GM21381 (cell line): Measurements from ENCODE around the gene INPP5A.

Experiments used
- ATAC-seq: cut with Tn5 transposase; IDR thresholded peaks from one replicate; pipeline ENCODE4 v1.9.1; 2021; ENCODE audit warnings: mild to moderate bottlenecking, moderate library complexity; ENCODE audit not compliant: unreplicated experiment

Gene INPP5A

DNA sequence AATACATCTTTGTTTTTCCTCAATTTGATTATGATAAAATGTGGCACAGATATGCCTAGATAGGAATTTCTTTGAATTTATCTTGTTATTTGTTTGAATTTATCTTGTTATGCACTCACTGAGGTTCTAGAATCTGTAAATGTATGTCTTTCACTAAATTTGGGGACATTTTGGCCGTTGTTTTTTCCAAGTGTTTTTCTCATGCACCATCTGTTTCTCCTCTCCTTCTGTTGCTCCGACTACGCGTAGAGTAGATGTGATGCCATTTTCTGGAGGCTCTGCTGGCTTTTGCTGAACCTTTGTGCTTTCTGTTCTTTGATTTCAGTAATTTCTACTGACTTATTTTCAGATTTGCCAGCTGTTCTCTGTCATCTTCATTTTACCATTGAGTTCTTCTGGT lies 101.9 kb downstream of the INPP5A start:
- ATAC-seq: no peak

DNA sequence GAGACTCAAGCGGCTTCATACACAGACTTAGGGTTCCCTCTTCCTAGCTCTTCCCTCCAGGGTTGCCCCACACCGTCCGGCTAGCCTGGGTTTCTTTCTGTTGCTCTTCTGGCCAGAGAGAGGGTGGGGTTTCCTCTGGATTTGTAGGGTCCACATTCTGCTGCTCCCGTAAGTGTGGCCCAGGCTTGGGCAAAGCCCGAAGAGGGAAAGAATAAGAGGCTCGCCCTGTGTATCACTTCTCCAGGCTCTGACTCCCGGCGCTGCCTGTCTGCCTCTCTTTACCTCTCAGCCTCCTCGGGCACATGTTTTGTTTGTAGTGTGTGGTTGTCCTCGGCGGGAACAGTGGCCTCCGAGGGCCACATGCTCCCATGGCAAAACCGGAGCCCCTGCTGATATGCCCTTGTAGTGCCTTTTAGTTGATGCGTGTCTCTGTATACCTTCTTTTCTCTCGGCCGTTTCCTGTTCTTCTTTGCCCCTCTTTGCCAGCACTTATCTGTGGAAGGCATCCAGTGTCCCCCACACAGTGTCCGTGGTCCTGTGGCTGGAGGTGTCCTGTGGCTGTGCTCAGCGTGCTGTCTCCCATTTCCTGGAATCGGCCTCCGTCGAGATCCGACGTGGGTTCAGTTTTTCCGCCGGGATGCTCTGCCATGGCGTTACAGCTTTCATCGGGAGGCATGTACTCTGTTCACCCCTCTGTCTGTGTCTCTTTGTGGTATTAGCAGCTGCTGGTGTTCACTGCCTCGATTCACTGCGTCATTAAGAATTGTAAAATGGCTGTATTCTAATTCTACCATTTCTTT lies 102.9 kb downstream of the INPP5A start:
- no peak for ATAC-seq

DNA sequence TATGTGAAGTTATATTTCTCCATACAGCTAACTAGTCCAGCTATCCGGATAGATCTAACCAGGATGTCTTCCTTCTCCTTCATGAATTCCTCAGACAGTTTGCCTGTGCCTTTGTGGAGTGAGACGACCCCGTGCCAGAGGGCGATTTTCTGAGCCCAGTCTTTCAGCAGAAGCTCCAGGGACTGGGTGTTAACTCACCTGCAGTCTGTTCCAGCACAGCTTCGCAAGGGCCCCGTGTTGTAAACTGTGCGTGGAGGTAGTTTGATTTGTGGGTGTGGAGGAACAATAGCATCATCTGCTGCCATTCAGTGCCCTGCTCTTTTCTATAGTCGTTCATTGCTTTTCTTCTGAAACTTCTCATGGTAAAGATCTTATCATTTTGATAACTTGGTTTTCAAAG lies 103.8 kb downstream of the INPP5A start:
- ATAC-seq: no peak

DNA sequence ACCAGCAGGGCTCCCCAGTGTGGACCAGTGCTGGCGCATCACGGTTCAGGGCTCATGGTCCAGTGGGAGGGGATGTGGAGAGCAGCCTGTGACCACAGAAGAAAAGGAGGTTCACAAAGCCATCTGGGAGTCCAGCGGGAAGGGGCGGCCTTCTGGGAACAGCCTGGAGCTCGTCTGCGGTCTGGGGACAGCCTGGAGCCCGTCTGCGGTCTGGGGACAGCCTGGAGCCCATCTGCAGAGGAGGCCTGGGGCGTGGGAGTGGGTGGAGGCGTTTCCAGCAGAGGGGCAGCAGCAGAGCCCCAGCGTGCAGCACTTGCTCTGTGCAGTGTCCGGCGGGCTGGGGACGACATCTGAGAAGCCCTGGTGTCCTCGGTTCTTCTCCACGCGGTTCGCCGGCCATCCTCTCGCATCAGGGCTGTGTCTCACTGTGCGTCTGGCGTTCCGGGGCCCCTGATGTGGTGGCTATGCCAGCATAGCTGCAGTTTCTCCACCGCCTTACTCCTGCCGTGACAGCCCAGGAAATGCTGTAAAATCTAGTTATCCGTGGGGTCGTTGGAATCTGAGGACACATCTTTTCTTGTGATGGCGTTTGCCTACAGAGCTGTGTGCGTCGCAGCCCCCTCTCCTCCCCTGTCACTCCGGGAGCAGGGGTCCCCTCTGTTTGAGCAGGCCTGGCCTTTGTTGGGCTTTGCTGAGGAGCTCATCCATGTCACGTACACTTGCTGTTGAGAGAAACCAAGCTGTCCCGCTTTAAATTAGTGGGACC lies 104.6 kb downstream of the INPP5A start:
- ATAC-seq: no peak

DNA sequence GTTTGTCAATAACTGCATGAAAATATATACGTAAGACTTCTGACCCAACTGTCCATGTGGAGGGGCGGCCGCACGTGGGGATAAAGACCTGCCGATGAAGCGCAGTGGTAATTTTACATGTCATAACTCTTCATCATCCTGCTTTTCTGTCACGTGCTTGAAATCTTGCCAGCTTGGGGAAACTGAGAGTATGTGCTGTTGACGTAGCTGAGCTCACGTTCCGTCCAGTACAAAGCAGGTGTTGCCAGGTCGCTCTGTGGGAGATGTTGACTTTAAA lies 105.1 kb downstream of the INPP5A start:
- no peak for ATAC-seq

DNA sequence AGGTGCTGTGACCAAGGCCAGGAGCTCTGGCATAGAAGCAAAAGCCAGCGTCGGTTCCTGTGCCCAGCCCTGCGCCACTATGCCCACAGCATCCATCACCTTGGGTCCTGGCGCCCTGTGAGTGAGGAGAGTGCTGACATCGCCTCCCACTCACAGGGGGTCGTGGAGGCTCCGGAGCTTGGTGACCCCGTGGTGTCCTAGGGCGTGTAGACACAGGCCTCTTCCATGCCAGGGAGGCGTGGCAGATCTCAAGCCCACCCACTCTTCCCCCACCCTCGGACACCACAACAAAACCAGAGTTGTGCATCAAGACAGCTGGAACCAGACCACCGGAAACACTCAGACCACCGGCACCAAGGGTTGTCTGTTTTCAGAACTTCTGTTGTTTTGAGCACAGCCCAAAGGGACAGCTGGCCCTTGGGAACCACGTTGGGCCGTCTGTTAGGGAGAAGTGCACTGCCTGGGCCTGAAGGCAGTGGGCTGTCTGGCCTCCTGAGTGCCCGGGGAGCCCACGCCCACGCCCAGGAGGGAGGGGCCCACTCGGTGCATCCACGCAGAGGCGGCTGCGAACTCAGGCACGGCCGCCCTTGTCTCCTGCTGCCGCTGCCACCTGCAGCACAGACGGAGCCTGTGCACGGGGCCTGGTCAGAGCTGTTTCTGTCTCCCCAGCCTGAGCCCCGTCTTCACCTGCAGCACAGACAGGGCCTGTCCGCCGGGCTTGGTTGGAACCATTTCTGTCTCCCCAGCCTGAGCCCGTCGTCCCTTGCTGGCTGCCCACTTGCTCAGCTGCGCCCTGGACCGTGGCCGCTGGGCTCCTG lies 106.3 kb downstream of the INPP5A start:
- no peak for ATAC-seq

DNA sequence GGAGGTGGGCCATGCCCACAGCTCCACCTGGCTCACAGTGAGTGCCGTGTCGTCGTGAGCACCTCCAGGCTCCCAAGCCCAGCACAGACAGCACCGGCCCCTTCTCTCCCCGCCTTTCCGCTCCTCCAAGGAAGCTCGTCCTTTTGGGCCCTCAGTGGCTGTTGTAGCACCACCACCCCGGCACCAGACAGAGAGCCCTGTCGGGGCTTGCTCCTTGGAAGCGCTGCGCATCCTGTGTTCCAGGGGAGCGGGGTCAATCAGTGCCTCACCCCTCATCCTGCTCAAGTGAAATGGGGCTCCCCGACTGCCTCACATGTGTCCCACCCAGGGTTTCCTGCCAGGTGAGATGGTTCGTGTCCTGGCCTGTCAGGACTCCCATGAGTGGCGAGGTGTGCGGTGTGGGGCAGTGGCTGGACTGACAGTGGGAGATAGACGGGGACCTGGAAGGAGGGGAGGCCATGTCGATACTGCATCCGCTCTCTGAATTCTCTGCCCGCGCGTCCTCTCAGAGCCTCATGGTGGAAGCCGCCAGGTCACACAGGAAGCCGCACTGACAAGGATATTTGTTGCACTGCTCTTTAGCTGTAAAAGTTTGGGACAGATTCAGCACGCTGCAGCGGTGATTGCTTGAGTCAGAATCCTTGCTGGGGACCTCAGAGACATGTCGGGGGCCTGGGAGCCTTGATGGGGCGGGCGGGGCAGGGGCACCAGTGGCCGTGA lies 107.1 kb downstream of the INPP5A start:
- ATAC-seq: no peak

DNA sequence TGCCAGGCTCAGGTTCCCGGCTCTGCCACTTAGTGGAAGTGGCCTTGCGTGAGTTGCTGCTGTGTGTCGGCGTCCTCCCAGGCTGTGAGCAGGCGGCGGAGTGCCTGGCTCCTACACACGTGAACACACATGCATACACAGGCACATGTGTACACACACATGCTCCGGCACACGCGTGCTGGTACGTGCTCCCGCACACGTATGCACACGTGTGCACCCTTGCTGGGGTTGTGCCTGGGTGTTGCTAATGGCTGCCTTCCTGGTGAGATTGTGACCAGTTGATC lies 107.6 kb downstream of the INPP5A start:
- ATAC-seq: no peak

DNA sequence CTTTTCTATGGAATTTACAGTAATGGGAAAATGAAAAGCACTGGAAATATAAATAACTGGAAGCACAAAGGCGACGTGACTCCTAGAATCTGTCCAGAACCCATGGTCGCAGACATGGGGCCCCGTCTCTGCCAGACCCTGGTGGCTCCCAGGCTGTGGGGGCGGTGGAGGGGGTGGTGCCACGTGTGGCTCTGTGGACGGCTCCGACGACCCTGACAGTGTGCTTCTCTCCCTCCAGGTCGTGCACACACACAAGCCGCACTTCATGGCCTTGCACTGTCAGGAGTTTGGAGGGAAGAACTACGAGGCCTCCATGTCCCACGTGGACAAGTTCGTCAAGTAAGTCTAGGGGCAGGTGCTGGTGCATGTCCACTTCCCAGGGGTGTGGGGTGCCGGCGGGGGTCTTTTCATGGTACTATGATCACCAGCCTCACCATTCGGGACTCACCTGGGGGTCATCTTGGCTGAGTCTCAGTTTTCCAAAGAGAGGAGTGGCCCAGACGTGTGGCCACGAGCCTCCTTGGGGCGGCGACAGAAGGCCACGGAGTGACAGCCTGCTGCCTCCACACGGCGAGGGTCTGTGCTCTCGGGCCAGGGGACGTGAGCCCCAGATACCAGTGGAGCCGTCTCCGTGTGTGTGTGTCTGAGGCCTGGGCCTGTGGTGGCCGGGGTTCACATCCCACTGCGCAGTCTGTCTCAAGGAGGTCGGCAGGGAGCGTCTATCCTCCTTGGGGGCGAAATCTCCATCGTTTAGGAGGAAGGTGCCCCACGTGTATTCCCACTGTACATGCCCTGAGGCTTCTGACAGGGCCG lies 108.2 kb downstream of the INPP5A start:
- ATAC-seq: no peak

DNA sequence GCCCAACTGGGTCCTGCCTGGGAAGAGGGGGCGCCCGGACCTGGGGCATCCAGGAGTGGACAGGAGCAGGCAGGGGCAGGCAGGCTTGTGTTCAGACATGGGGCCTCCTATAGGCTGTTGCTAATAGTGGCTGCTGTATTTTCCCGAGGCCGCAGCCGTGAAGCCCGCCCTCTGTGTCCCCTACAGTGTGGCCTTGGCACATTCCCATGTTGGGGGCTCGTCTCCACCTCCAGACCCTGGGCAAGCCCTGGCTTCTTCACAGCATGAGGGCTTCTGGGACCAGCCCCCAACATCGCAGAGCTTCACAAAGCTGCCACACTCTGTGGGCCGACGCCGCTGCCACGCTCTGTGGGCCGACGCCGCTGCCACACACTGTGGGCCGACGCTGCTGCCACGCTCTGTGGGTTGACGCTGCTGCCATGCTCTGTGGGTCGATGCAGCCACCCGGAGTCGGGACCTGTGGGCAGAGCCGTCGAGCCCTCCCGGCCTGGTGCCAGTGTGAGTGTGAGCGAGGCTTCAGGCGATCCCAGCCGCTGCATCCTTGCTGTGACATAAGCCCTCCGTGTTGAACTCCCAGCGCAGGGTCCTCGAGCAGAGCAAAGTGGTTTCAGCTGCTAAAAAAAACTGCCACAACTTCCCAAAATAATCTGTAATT lies 109.0 kb downstream of the INPP5A start:
- ATAC-seq: no peak

DNA sequence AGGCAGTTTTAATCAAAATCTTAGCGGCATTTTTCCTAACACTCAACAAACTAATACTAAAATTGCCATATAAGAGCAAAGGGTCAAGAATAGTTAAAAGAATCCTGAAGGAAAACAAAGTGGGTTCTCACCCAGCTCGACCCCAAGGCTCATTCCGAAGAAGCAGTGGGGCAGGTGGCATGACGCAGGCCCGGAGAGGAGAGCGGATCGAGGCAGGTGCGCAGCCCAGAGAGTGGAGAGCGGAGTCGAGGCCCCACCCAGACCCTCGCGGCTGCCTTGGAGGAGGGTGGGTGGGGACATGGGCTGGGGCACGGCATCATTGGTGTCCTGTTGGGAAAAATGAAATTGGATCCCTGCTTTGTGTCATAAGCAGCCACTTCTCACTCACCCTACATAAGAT lies 109.8 kb downstream of the INPP5A start:
- ATAC-seq: no peak

DNA sequence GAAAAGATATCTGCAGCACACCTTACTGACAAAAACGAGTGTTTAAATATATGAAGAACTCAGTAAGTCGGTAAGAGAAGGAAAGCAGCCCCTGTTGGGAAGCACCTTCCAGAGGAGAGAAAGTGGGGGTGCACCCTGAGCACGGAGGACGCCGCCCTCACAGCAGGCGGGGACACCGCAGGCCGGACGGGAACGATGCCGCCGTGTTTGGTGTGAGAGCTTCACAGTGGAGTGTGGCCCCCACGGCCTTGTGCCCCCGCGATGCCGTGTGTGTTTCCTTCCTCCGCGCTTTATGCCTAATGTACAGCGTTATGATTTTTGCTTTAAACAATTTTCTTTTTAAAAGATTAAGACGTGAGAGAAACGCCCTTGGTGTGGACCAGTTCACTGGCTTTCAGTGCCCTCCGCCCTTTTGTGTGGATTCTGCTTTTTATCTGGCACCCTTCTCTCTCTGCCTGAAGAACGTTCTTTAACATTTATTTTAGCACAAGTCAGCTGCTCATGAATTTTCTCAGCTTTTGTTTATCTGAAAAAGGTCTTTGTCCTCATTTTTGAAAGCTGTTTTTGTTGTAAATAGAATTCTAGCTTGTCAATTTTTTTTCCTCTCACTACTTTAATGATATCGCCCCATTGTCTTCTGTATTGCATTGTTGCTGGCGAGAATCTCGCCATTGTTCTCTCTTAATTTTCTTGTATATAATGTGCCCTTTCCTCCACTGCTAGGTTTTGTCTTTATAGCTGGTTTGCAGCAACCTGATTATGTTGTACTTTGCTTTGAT lies 110.7 kb downstream of the INPP5A start:
- no peak for ATAC-seq

DNA sequence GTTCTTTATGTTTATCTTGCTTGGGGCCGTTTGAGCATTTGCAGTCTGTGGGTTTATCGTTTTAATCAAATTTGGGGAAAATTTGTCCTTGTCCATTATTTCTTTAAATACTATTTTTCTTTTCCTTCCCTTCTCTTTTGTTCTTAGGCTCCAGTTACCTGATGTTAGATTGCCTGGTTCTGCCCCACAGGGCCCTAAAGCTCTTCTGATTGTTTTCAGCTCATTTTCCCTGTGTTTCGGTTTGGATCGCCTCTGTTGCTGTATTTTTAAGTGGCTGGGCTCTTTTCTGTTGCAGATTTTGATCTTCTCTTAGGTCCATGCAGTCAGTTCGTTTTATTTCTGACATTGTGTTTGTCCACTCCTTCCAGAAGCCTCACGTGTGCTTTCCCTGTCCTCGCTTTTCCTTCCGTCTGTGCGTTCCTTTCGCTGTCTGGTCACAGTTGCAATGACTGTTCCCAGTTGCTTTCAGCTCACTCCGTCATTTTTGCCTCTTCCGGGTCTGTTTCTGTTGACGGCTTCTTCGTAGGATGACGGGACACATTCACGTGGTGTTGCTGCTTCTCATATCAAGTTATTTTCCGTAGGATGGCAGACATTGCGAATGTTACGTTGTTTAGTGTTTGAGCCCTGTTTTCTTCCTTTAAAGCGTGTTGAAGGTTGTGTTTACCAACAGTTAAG lies 111.4 kb downstream of the INPP5A start:
- ATAC-seq: no peak

DNA sequence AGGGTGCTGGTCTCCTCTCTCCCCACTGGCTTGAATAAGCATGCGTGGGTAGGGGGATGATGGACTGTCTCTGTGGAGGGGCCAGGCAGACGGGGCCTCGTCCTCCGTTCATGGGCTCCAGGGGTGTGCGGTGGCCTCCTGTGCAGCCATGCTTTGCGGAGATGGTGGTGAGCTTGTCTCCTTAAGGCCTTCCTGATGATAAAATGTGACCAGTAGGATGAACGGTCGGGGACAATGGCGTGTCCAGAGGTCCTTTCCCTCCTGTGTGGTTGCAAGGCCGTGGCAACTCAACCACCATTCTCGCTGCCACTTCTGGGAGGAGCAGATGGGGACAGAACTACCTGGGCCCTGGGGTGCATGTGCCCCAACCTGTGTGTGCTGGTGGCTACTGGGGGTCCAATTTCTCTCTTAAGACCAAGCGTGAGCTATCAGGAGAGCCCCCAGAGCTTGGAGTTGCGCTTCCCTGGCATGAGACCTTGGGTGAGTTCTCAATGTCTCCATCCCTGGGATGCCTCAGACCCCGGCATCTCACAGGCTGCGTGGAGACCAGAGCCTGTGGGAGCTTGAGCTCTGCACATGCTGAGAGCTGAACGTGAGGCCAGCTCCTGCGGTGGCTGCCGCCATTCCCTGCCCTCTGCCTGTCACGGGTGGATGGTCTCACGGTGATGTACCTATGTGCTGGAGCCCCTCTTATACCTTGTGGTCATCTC lies 112.2 kb downstream of the INPP5A start:
- ATAC-seq: no peak

DNA sequence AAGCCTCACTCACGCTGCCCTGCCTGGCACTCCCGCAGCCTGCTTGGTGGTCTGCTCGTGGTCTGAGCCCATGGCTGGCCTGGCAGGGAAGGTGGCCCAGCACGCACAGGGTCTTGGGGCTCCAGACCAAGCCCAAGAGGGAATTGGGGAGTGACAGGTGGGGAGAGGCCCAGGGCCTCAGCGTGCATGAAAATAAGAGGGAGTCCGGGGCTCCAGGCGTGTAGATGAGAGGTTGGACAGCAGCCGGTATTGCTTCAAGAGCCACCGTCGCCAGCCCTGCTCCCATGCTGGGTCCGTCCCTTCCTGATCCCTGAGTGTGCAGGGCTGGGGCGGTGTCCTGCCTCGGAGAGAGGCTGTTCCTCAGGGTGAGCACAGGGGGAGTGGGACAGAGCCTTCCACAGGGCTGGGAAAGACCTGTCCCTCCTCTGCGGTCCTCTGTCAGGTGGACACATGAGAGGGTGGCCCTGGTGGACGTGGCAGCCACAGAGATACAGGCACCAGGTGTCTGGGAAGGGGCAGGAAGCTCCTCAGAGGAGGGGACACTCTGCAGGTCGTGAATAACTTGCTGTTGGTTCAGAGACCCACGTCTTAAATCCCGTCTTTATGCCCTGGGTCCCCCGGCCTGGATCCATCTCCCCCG lies 113.1 kb downstream of the INPP5A start:
- no peak for ATAC-seq

DNA sequence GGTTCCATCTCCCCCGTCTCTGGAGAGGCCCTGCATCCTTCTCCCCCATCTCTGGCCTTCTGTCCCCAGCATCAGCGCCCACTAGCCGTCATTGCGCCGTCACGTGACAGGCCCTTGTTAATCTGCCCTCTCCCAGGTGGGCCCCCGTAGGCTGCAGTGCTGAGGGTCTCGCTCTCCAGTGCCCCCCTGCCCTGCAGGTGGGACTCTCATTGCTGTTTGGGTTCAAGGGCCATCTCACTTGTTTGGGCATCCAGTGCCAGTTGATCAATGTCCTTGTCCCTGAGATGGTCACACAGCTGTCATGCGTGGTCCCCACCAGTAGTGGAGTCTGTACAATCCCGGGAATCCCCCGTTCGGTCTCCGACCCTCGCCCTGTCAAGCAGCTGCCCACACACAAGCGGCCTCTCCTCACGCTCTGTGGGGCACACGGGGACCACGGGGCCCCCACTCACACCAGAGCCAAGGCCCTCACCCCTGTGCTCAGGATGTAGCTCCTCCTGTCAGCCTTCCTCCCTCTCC lies 114.0 kb downstream of the INPP5A start:
- ATAC-seq: no peak

DNA sequence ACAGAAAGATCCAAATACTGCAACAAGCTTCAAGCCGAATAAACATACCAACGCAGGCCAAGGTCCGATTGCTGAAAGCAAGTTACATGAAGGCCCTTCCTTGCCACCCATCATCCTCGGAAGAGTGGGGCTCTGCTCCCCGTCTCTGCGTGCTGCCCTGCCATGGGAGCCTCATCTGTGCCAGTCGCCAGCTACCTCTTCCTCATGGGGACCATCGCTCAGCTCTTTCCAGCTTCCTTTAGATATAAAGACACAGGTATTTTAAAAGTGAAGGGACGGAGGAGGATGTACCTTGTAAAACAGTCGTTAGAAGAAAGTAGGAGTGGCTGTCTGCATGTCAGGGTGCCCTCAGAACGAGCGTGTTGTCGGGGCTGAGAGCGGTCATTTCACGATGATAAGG lies 114.9 kb downstream of the INPP5A start:
- no peak for ATAC-seq
